ENCODE results near the gene ZNF362. TPM values are rescaled to one million over a fixed set of nuclear protein-coding genes. Genes with fewer than 3 reads are reported as not detected.

ZNF362 gene
- total RNA-seq, 2 experiments from 2014 or later = 8.9 to 26.1 TPM

DNA sequence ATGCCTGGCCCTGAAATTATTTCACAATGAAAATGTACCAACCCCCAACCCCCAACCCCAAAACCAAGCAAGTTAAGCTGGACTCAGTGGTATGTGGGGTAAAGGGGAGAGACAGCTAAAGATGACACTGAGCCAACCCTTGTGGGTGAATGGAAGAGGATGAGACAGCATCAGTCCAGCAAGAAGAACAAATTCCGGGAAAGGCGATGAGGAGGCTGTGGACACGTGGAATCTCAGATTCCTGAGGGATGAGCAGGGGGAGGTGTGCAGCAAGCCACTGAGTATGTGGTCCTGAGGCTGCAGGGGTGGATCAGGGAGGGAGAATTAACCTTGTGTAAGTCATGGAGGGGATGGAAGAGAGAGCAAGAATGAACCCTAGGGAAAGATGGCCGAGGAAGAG, 14.4 kb upstream of the ZNF362 start:
- TF ChIP-seq, protein P1, sequence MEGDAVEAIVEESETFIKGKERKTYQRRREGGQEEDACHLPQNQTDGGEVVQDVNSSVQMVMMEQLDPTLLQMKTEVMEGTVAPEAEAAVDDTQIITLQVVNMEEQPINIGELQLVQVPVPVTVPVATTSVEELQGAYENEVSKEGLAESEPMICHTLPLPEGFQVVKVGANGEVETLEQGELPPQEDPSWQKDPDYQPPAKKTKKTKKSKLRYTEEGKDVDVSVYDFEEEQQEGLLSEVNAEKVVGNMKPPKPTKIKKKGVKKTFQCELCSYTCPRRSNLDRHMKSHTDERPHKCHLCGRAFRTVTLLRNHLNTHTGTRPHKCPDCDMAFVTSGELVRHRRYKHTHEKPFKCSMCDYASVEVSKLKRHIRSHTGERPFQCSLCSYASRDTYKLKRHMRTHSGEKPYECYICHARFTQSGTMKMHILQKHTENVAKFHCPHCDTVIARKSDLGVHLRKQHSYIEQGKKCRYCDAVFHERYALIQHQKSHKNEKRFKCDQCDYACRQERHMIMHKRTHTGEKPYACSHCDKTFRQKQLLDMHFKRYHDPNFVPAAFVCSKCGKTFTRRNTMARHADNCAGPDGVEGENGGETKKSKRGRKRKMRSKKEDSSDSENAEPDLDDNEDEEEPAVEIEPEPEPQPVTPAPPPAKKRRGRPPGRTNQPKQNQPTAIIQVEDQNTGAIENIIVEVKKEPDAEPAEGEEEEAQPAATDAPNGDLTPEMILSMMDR (conservative IDR thresholded peaks at IDR 0.05; ENCODE audit: low read length) = no peak
- no peak for TF ChIP-seq EZH2phosphoT487 (IDR thresholded peaks at IDR 0.05; ENCODE audit: borderline replicate concordance, low read depth, low read length)
- no peaks in the 10 kb centered on the region for H3K36me3 ChIP-seq (ENCODE audit: insufficient read depth, low read length)
- H3K4me2 ChIP-seq (ENCODE audit: low read length) = no peak overlapping the region
- no peak overlapping the region for H3K4me3 ChIP-seq (ENCODE audit: low read depth, low read length, poor library complexity, severe bottlenecking)
- BruUV-seq (replicated peaks) = no TSS peak
- POLR2A ChIA-PET = no interaction called here
- DNase-seq (ENCODE audit: low spot score) = no peak
- no peaks in the 10 kb centered on the region for H3K79me2 ChIP-seq (ENCODE audit: insufficient read depth, low read depth, low read length)
- H3K9me3 ChIP-seq (ENCODE audit: low read length) = no peaks in the 10 kb centered on the region
- H3K4me1 ChIP-seq (ENCODE audit: insufficient read depth, low read length, poor library complexity, severe bottlenecking) = no peaks in the 10 kb centered on the region
- H4K20me1 ChIP-seq (ENCODE audit: insufficient read depth, low read length) = no peaks in the 10 kb centered on the region
- no peaks in the 10 kb centered on the region for H3K9me2 ChIP-seq (ENCODE audit: insufficient read depth, low read length)
- no peak overlapping the region for H2AFZ ChIP-seq (ENCODE audit: low read length)
- intact Hi-C loops (cut with micrococcal nuclease; ENCODE audit: unreplicated experiment) = no loop called here
- CTCF ChIA-PET (ENCODE audit: unreplicated experiment) = no interaction called here
- no peak overlapping the region for H3K27ac ChIP-seq (ENCODE audit: low read depth, low read length, poor library complexity, severe bottlenecking)

- Histone ChIP-seq H3K9me3 (ENCODE audit: low read length) (no peaks in the 10 kb centered on the region), H3K9me2 (ENCODE audit: insufficient read depth, low read length) (no peaks in the 10 kb centered on the region), H3K4me1 (ENCODE audit: insufficient read depth, low read length, poor library complexity, severe bottlenecking) (no peaks in the 10 kb centered on the region), H3K27ac (ENCODE audit: low read depth, low read length, poor library complexity, severe bottlenecking) (no peak overlapping the region), H2AFZ (ENCODE audit: low read length) (no peak overlapping the region), H3K4me3 (ENCODE audit: low read depth, low read length, poor library complexity, severe bottlenecking) (no peak overlapping the region), H4K20me1 (ENCODE audit: insufficient read depth, low read length) (no peaks in the 10 kb centered on the region), H3K36me3 (ENCODE audit: insufficient read depth, low read length) (no peaks in the 10 kb centered on the region), H3K79me2 (ENCODE audit: insufficient read depth, low read depth, low read length) (no peaks in the 10 kb centered on the region), H3K4me2 (ENCODE audit: low read length) (no peak overlapping the region)
- no peak for DNase-seq (ENCODE audit: low spot score)
- TF ChIP-seq, protein P1 (conservative IDR thresholded peaks at IDR 0.05; ENCODE audit: low read length) = no peak
- TF ChIP-seq EZH2phosphoT487 (IDR thresholded peaks at IDR 0.05; ENCODE audit: borderline replicate concordance, low read depth, low read length) = no peak
- no TSS peak for BruUV-seq (replicated peaks)
- POLR2A ChIA-PET = no interaction called here
- CTCF ChIA-PET (ENCODE audit: unreplicated experiment) = no interaction called here
- intact Hi-C loops (cut with micrococcal nuclease; ENCODE audit: unreplicated experiment) = no loop called here
Observed at GRCh38 chr1:33242652-33243051, 13.6 kb upstream of the ZNF362 start.

DNA sequence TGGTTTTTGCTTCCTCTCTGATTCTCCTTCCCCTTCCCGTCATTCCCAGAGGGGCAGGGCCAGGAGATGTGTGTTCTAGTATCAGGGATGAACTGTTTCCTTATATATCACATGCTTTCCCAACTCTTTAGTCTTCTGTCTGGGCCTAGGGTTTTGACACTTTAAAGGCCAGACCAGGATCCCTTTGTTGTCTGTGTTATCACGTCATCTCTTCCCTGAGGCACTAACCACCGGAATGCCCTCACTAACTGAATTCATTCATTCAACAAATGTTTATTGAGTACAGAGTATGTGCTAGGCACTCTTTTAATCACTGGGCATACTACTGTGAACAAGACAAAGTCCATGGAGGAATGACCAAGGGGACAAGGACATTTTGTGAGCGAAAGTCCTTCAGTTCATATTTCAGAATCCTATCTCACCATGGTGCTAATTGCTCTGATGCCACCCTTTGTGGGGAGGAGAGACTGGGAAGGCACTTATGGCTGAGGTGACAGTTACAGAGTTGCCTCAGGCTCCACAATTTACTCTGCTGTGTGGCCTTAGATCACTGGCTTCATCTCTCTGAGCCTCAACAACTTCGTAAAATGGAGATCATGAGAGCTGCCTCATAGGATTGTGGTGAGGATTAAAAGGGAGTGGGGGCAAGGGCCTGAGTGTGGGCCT, 12.0 kb upstream of the ZNF362 start:
- H3K4me3 ChIP-seq (ENCODE audit: low read depth, low read length, poor library complexity, severe bottlenecking) = no peak overlapping the region
- H4K20me1 ChIP-seq (ENCODE audit: insufficient read depth, low read length) = no peaks in the 10 kb centered on the region
- DNase-seq (ENCODE audit: low spot score) = no peak
- H3K4me1 ChIP-seq (ENCODE audit: insufficient read depth, low read length, poor library complexity, severe bottlenecking) = no peaks in the 10 kb centered on the region
- H3K9me2 ChIP-seq (ENCODE audit: insufficient read depth, low read length) = no peaks in the 10 kb centered on the region
- no peak overlapping the region for H2AFZ ChIP-seq (ENCODE audit: low read length)
- H3K9me3 ChIP-seq (ENCODE audit: low read length) = no peaks in the 10 kb centered on the region
- CTCF ChIA-PET (ENCODE audit: unreplicated experiment) = no interaction called here
- no peaks in the 10 kb centered on the region for H3K36me3 ChIP-seq (ENCODE audit: insufficient read depth, low read length)
- no peak overlapping the region for H3K27ac ChIP-seq (ENCODE audit: low read depth, low read length, poor library complexity, severe bottlenecking)
- intact Hi-C loops (cut with micrococcal nuclease; ENCODE audit: unreplicated experiment) = no loop called here
- H3K4me2 ChIP-seq (ENCODE audit: low read length) = no peak overlapping the region
- no peaks in the 10 kb centered on the region for H3K79me2 ChIP-seq (ENCODE audit: insufficient read depth, low read depth, low read length)
- no TSS peak for BruUV-seq (replicated peaks)
- TF ChIP-seq, protein P1 (conservative IDR thresholded peaks at IDR 0.05; ENCODE audit: low read length) = no peak
- POLR2A ChIA-PET = no interaction called here
